ENCODE measurements around the gene FOXP1.

Gene FOXP1

DNA sequence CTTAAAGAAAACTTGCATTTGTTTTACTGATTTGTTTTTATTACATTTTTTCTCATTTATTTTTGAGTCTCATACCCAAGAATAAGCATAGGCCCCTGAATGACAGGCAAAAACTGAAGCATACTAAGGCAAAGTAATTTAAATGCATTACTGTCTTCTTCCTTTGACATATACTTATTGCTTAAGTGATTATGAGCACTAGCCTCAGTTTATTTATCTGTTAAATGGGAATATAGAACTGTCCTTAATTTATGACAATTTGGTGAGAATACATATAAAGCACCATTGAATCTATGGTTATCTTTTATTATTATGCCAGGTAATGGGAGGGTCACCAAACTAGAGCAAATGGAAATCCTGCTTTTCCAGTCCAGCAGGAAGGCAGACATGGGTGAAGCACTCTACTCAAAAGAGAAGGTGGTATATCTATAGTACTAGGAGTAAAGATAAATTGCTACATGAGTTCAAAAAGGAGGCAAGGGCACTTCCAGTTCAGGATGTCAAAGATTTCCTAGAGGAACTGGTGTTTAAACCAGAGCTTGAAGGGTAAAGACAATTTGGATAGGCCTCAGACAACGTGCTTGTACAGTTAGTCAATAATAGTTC, 435.0 kb downstream of the FOXP1 start:
- no peak for DNase-seq (ENCODE audit: low read depth in 2 of 2)

DNA sequence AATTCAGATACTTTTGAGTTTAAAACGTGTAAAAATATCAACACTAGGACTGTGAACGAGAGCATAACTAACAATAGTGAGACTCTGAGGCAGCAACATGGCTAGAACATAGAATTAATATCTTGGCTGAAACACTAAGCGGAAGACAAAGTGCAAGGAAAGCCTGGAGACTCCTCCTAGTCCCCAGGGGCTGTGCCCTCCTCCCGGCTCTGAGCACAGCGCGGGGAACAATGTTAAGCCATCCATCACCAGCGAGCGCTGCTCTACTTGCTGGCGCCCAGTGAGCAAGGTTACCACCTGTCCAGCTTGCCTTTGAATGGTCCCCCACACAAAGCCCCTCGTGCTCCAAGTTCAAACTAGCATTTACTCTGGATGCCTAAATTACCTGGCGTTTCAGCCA, 436.9 kb downstream of the FOXP1 start:
- no peak for DNase-seq (ENCODE audit: low read depth in 2 of 2)

DNA sequence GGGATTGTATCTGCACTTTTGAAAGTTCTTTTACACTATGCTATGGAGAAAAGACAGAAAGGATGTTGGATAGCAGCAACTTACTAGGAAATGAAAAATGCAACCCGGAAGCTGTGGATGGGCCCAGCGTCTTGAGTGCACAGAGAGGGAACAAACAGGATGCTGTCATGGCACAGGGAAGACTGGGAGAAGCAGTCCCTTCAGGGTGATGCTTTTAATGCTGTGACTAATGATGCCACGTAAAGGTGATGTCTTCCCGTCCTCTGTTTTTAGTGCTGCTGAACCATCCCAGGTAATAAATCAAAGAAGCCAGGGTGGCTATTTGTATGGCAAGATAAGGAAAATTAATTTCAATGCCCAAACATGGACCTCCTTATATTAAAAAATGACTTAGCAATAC, 437.6 kb downstream of the FOXP1 start:
- no peak for DNase-seq (ENCODE audit: low read depth in 2 of 2)

DNA sequence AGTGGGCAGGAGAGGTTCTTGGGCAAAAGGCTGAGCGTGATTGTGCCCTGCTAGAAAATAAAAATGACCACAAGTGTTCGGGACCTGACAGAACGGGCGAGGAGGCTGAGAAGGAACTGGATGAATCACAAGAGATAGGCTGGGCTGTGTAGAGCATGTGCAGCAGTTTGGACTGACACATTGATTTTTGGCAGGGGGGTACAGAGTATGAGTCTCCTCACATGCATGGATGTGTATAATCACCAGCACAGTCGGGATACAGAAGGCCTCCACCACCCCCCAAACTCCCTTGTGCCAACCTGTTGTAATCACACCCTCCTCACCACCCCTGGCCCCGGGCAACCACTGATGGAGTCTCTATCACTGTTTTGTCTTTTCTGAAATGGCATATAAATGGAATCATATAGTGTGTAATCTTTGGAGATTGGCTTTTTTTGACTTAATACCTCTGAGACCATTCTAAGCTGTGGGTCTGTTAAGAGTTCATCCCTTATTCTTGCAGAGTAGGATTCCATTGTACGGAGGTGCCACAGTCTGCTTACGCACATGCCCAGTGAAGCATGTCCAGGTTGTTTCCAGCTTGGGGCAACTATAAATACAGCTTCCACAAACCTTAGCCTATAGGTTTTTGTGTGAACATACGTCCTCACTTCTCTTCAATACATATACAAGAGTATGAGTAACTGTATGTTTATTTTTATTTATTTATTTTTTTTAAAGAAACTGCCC, 438.8 kb downstream of the FOXP1 start:
- no peak for DNase-seq (ENCODE audit: low read depth in 2 of 2)

DNA sequence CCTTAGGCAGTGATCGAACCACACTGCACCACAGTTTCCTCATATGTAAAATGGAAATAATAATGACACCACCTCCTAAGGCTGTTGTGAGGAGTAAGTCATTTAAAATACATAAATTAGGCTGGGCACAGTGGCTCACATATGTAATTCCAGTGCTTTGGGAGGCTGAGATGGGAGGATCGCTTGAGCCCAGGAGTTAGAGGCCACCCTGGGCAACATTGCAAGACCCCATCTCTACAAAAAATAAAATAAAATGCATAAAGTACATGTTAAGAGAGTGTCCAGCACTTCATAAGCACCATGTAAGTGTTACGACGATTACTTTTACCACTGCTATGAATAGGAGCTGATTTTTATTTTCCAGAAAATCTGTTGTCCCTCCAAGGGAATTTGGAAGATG, 440.0 kb downstream of the FOXP1 start:
- DNase-seq (ENCODE audit: low read depth in 2 of 2) = no peak

DNA sequence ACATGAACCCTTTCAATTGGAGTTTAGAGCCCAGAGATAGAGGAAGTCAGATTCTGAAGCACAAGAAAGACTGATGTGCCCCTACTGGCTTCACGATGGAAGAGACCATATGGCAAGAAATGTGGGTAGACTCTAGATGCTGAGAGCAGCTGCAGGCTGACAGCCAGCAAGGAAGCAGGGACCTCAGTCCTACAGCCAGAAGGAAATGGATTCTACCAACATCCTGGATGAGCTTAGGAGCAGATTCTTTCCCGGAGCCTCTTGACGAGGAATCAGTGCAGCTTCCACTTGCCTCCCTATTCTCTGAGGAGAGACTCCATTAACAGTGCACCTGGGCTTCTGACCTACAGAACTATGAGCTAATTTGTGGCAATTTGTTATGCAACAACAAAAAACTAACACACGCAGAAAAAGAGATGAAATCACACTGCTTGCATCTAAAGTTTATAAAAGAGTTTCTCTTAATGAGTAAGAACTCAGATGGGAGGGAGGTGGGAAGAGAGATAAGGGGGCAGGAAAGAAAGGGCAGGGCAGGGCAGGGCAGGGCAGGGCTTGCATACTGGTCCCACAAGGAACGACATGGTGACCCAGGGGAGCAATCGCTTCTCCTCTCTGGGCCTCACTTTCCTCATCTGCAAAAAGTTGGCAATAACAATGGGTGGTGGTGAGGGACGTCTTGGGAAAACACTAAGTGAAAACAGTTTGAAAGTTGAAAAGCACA, 440.9 kb downstream of the FOXP1 start:
- no peak for DNase-seq (ENCODE audit: low read depth in 2 of 2)

DNA sequence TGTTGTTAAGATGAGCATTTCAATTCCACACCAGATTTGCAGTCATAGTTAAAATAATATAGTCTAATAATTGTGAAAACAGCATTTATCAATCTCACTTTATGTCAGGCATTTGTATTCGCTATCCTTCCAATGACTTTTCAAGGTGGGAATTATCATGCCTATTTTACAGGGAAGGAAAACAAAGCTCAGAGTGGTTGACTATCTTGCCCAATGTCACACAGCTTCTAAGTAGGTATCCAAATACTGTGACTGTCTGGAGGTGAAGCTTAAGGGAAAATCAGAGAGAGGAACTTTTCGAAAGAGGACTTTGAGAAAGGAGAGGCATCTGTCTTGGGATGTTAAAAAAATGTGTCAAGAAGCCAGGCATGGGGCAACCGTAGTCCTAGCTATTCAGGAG, 443.1 kb downstream of the FOXP1 start:
- no peak for DNase-seq (ENCODE audit: low read depth in 2 of 2)

DNA sequence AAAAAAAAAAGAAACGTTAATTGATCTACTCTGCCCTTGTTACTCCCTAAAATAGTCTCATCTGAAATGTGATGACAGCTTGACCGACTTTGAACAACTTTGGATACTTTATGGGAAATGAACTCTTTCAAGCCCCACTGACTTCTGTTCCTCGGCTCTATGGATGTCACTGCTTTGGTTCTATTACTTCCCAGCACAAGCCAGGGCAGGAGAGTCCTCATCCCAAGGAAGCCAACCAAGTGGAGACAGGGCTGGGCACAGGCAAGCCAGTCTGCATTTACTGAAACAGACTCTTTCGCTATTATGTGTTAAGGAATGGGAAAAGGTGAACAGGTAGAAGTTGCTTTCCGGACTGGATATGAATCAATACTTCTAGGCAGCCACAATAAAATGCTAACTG, 444.0 kb downstream of the FOXP1 start:
- no peak for DNase-seq (ENCODE audit: low read depth in 2 of 2)

DNA sequence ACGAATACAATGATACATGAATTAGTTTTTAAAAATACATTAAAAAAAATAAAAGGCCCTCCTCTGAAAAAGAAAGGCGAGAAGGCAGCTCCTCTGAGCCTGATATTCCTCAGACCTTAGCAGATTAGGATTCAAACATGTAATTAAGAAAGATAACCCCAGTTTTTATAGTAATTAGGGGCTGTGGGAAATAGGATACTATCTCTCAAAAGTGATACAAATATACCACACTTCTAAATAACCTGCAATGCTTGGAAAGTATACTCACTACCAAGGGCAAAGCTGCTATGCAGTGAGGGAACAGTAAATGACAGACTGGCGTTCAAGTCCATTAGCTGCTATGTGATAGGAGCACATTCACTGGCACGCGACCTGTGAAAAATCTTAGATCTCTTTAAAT, 445.1 kb downstream of the FOXP1 start:
- DNase-seq (ENCODE audit: low read depth in 2 of 2) = no peak

DNA sequence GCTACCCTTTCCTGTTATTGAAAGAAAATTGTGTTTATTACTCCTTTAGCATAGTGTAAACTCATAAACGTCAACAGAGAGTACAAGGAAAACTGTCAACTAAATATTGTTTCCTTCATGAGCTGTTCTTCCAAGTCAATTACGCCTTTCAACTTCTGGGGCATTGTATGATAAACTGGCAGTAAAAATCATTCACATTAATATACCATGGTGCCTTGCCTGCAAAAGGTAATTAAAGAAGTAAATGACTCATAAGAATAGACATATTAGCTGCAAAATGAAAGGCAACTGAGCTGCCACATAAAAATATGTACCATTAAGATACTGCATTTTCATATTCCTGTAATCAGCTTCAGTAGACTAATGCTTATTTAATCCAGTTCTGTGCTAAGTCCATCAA, 447.3 kb downstream of the FOXP1 start:
- no peak for DNase-seq (ENCODE audit: low read depth in 2 of 2)

DNA sequence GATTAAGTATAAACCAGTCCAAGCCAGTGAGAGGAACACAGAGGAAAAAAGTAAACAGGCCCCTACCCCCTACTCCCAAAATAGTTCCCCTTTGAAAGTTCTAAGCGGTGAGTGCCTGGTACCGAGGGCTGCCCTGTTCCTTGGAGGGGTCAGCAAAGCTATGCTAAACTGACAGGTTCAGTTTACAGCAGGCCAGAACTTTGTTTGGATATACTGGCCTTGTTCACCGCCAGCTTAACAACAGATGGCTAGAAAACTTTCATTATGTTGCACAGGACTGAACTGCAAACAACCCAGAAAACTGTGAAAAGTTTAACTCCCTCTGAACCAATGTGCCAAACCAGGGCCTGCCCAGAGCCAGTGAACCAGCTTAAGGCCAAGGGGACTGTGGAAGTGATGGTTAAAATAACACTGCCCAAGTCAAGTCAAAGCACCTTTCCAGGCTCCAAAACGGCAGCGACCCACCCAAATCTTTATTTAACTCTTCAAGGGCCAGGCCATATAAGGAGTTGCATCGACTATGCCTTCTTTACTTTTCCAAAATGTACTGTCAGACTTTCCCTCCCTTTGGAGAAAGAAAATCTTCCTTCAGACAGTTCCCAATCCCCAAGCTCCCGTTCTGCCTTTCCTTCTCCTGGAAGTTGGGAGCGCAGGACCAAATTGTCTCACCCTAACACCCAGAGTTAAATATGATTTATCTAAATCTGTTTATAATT, 448.0 kb downstream of the FOXP1 start:
- no peak for DNase-seq (ENCODE audit: low read depth in 2 of 2)

DNA sequence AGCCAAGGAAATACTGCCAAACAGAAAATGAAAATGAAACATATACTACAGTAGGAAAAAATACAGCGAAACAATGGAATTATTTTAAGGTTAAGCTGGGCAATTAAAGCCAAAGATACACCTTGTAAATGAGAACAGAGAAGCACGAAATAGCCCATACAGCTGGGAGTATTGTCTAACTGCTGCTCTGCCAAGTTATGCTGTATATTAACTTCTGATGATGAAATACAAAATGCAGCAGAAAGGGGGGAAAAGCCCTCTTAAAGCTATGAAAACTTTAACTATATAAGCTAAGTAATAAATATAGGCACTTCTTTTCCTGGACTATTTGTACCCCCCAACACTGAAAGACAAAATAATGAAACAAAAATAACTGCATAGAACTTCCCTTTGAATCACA, 449.0 kb downstream of the FOXP1 start:
- no peak for DNase-seq (ENCODE audit: low read depth in 2 of 2)

DNA sequence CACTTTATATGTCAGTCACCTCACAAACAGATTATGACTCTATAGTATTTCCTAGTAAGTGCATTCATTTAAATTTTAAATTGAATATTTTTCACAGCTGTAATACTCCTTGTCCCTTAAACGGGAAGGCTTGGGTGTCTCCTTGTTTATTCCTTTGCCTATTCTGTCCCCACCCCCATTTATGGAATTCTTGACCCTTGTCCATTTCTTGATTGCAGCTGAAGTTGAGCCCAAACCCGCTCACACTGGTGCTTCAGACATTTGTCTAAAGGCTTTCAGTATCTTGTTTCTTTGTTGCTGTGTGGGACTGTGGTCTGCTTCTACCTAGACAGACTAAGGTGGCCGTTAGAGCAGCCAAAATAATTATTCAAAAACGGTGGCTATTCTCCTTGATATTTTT, 449.7 kb downstream of the FOXP1 start:
- no peak for DNase-seq (ENCODE audit: low read depth in 2 of 2)

DNA sequence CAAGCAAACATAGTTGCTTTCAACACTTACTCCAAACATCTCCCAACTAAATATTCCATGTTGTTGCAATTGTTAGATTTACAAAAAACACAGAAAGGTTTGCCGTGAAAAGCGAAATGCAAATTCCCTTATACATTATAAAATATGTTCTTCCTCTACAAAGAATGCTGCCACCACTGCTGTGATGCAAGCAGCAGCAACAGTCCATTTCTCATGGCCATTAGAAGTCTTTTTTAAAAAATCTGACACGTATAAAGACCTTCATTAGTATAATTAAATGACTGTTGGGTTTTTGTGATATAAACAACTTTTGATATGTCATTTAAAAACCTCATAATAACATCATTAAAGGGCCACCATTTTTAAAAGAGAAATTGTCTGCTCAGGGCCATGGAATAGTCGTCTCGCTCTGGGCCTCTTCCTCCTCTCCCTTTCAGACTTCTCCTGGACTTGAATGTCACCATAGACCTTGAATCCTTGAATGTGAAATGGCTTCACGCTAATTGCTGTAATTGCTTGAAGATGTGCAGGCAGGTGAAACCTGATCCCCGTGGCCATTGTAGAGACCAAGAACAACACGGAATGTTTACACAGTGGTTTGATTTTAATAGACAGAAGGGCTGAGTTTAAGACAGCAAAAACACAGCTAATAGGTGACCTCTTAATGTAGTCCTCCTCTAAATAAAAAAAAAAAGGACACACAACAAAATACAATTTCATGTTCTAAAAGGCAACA, 450.4 kb downstream of the FOXP1 start:
- no peak for DNase-seq (ENCODE audit: low read depth in 2 of 2)

DNA sequence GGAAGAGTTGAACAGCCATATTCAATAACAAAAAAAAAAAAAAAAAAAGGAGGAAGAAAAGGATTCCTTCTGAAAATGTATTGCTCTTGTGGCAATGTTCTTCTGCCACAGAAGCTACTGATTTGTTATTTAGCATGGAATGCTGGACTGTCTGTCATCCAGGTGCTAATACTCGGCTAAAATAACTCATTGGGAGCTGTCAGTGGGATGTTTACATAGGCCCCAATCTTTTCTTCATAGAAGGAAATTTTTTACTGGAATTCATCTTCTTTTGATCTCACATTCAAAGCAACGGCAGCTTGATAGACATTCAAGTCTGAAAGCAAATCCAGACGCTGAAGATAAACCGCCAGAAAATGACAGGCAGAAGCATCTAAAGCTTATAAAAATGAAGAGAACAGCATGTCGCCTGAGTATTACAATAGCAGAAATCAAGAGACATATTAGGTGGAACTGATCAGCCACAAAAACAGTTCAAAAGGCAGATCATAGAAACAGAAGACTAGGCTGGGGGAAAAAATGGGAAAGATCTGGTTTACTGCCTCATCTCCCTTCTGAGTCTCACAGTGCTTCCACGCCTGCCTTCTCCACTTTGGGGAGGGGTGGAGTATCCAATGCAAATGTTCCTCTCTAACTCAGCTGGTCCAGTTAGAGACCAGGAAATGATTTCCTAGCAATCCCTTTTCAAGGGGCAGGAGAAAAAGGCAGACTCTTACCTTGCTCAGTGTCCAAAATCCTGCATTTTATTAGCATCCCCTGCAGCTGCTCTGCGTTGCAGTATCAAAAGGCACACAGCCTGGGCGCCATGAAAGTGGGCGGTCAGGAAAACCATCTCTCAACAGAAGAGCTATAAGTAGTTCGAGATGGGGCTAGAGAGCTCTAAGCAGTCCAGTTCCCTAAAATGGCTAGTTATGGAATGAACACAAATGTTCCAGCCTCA, 451.9 kb downstream of the FOXP1 start:
- DNase-seq (ENCODE audit: low read depth in 2 of 2) = no peak

DNA sequence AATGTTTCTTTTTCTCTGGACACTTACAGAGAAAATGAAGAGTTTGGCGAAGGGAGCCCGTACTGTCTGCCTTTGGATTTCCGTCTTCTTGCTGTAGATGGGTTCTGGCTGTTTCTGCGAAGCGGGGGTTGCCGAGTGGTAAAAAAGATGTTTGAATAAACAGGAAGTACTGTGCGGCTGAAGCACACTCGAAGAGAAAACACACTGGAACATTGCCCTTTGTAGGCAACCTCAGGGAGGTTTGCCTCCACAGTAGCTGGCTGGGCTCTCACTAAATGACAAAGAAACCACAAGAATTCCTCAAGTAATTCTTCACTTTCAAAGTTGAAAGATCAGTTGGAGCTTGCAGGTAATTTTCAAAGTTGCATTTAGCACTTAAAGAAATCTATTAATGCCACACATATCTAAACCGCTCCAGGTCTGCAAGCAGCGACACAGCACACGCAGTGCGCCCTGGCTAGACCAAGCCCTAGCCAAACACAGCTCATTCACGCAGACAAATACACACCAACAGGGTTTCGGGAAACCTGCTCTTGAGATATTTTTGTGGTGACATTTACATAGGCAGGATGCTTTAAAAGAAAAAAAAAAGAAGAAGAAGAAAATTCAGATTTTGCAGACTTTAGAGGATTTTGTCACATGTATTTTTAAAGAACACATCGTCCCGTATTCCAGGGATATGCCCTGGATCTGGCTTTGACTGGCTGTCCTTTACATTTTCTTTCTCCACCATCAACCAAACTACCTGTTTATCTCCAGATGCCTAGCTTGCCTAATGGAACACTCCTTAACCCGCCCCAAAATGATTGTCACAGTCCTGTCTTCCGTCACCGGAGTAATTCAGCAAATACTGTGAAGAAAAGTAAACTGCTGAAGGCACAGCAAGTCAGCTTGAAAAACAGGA, 452.8 kb downstream of the FOXP1 start:
- peak; percentile 47 to 53 for DNase-seq (ENCODE audit: low read depth in 2 of 2)

DNA sequence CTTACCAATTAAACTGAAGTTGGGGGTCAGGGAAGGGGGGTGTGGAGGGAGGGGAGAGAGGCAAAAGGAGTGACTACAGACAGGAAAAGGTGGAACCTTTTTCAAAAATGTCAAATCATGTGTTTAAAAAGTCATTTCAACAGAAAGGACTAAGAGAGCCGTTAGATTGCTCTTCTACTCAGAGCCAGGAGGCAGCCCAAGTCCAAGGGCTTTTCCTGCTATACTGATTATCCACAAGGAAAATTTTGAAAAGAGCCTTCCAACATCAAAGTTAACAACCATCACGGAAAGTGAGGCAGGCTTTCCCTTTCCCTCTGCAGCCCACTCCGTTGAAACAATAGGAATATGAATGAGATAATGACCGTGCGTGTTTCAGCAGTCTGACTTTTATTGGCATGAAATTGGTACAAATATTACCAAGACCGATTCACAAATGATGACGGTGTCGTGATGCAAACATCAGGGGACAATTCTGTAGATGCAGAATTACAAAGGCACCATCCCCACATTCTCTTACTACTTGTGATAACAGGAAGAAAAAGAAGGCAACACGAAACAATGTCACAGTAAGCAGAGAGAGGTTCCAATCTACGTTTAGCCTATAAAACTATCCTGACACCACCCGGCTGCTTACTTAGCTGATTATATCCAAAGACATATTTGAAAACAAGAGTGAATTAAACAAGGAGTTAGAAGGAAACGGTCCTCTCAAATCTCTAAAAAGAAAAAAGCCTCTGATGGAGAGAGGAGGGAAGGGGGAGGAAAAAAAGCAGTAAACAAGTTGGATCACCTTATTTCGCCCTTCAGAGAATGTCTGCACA, 453.7 kb downstream of the FOXP1 start:
- no peak for DNase-seq (ENCODE audit: low read depth in 2 of 2)

DNA sequence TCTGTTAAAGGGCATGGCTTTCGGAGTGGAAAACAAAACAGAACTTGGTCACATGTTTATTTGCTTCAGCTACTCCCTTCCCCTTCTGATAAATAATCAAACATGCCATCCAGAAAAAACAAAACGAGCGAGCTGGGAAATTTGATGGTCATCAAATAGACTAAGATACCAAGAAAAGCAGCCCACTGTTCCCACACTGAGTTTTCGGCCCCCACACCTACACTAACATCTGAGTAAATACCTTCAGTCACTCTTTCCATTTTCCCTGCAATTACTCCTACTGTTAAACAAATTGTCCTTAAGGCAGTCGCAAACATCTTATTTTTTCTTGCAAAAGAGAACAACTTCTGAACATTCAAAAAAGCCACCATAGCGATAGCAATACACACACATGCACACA, 454.6 kb downstream of the FOXP1 start:
- DNase-seq (ENCODE audit: low read depth in 2 of 2) = no peak

DNA sequence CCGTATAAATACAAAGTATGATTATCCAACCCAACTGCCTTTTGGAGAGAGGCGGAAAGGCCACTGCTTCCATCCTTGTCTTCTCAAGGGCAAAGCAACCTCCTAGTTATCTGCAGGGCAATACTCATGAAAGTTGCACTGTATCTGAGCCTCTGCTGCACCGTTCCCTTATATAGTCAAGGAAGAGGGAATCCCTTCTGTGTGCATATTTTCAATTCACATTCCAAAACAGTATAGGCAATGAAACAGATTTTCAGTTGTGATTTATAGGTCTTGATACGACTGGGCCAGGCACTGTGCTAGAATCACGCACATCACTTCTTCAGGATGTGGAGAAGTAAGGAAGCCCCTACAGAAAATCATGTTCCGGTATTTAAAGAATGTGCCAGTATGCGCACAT, 455.7 kb downstream of the FOXP1 start:
- DNase-seq (ENCODE audit: low read depth in 2 of 2) = peak in 1 of 2 experiments; percentile 29

Data from fibroblast of skin of left biceps (primary cell).